ENCODE results near the gene VIT. TPM values are rescaled to one million over a fixed set of nuclear protein-coding genes. Genes with fewer than 3 reads are reported as not detected.
"Not testable (repeated sequence)": the region's sequence is repeated elsewhere in the genome, so short reads cannot be mapped to it uniquely, and the experiment has no call there.

Gene VIT
- total RNA-seq, 2 experiments from 2014 or later, result not detected

- ChIA-PET POLR2A (no interaction called here), CTCF (interaction anchor here (1.0 kb wide), 1 partner anchor 12 kb away, joined by 3 read pairs; no protein-coding TSS in a partner anchor)
Observed at GRCh38 chr2:36676364-36676763, 20.1 kb upstream of the VIT start.

GRCh38 chr2:36677386-36677785 lies 19.1 kb upstream of the VIT start:
- CTCF ChIA-PET, result no interaction called here
- POLR2A ChIA-PET, result no interaction called here

DNA sequence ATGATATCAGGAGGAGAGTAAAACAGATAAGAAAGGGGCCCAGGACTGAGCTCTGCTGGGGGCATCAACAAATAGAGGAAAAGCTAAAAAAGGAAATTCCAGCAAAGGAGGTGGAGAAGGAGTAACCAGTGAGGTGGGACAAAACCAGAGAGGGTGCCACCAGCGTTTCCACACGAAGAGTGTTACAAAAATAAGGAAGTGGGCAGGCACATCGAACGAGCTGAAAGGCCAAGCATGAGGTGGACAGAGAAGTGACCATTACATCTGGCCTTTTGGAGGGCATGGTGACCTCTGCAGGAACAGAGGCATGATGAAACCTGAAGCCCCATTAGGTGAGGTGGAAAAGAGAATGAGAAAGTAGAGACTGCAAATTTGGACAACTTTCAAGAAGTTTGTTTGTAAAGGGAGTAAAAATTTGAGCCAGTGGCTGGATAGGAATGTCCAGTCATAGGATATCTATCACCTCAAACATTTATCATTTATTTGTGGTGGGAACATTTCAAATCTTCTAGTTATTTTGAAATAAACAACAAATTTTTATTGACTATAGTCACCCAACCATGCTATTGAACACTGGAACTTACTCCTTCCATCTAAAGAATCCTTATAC lies 18.4 kb upstream of the VIT start:
- CTCF ChIA-PET, result no interaction called here
- POLR2A ChIA-PET, result no interaction called here

DNA sequence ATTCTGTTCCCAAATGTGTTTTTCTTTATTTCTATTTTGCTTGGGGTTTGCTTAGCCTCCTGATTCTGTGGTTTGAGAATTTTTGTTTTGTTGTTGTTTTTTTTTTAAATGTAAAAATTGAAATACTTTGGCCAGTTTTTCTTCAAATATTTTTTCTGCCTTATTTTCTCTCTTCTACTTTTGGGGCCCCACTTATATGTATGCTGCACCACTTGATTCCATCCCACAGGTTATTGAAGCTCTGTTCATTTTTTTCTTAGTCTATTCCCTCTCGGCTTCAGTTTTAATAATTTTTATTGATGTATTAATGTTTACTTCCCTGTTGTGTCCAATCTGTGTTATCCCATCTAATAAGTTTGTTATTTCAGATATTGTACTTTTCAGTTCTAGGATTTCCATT lies 17.7 kb upstream of the VIT start:
- ChIA-PET CTCF (no interaction called here), POLR2A (no interaction called here)

- POLR2A ChIA-PET, result no interaction called here
- CTCF ChIA-PET, result interaction anchor here (0.8 kb wide), 1 partner anchor 18 kb away, joined by 3 read pairs; no protein-coding TSS in a partner anchor
Observed at GRCh38 chr2:36680012-36680411, 16.5 kb upstream of the VIT start.

DNA sequence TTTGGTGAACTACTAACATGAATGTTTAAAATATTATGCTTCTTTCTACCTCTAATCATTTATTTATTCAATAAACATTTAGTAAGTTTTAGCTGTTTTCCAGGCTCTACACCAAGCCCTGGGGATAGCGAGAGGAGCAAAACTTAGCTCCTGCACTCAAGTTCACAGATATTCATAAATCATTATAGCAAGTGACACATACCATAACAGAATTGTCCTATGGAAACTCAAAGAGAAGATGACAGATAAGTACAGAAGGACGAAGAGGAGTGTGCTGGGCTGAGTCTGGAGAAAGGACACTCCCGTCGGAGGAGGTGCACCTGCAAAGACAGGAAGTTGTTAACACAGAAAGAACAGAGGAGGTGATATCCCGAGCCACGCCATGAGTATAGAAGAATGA lies 13.9 kb upstream of the VIT start:
- CTCF ChIA-PET, result no interaction called here
- POLR2A ChIA-PET, result no interaction called here

- CTCF ChIA-PET, result no interaction called here
- POLR2A ChIA-PET, result no interaction called here
Observed at GRCh38 chr2:36683002-36683401, 13.5 kb upstream of the VIT start.

- CTCF ChIA-PET, POLR2A ChIA-PET: not testable (repeated sequence)
Observed at GRCh38 chr2:36688291-36688690, 8.2 kb upstream of the VIT start.

DNA sequence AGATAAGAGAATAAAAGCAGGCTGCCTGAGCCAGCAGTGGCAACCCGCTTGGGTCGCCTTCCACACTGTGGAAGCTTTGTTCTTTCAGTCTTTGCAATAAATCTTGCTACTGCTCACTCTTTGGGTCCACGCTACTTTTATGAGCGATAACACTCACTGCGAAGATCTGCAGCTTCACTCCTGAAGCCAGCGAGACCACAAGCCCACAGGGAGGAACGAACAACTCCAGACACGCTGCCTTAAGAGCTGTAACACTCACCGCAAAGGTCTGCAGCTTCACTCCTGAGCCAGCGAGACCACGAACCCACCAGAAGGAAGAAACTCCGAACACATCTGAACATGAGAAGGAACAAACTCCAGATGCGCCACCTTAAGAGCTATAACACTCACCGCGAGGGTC lies 7.5 kb upstream of the VIT start:
- POLR2A ChIA-PET, CTCF ChIA-PET: not testable (repeated sequence)

DNA sequence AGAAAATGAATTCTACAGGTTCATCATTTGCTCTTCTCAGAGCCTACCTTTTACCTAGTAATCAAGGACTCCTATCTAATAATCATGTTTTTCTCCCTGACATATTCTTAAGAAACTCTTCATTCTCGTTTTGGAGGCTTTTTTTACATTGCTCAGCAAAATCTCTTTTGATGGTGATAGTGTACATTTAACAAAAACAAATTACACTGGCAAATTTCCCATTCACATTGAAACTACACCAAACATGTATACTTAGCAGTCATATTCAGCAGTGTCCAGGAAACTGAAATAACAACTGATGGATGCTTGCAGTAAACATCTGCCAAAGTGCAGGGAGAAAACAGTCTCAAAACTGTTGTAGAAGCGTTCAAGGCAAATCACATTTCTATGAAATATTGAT lies 4.4 kb upstream of the VIT start:
- ChIA-PET POLR2A (no interaction called here), CTCF (no interaction called here)

GRCh38 chr2:36693825-36694224 lies 2.7 kb upstream of the VIT start:
- CTCF ChIA-PET, result no interaction called here
- POLR2A ChIA-PET, result no interaction called here

DNA sequence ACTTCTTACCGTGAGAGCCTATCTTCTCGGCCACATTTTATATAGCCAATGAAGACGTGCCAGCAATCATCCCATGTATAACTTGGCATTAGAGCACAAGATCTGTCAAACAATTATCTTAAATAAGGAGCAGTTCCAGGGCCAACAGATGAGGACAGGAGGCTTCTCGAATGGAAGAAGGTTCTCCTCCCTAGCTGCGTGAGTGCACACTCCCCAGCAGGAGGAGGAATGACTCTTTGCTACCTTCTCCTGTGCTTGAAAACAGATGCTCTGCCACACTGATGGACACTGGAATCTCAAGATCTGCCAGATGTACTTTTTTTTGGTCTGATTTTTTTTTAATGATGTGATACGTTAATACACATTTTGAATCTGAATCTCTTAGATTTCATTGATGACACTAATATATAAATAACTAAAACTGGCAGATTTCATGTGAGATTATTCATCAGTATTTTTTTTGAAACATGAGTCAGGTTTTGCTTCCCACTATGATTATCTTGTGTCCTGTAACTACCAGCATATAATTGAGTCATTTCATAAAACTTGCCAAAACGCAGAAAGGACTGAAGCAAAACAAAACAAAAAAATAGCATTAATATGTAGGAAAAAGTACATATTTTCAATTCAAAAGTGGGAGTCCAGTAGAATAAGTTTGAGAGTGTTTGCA lies 626 bp upstream of the VIT start:
- ChIA-PET CTCF (no interaction called here), POLR2A (no interaction called here)

DNA sequence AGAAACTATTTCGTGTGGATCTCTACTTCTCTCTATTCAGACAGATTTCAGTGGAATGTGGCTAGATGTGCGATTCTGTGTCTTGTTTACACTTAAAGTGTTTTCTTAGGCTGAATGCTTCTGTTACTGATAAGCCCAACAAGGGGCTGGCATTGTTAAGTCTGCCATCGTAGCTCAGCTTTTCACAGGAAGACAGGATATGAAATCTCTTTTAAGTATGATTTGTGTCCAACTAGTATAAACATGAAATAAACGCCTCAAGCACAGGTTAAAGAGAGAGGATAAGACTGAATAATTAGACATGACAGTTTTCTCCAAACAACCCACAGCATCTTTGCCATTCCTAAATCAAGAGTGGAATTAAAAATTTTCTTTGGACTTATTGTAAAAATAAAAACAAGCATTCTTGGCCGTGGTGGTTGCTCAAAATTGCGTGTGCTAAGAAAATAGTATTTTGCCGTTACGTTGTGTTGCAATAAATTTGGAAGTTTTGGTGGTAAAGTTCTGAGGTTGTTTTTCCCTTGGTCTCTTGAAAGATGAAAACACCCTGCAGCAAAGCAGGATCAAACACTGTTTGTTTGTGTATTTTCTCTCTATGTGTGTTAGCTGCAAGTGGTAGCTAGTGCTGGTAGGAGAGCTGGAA lies 1.0 kb downstream of the VIT start:
- CTCF ChIA-PET, result no interaction called here
- POLR2A ChIA-PET, result no interaction called here

- ChIA-PET CTCF (no interaction called here), POLR2A (no interaction called here)
Observed at GRCh38 chr2:36698993-36699392, 2.5 kb downstream of the VIT start.

DNA sequence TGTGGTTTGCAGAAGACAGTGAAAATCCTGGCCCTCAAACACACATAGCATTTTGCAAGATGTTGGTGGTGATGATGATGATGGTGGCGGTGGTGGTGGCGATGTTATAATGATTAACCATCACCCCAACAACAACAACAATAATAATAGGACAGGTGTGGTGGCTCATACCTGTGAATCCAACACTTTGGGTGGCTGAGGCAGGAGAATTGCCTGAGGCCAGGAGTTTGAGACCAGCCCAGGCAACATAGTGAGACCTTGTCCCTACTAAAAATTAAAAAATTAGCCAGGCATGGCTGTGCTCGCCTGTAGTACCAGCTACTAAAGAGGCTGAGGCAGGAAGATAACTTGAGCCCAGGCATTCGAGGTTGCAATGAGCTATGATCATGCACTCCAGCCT lies 3.8 kb downstream of the VIT start:
- POLR2A ChIA-PET, result no interaction called here
- CTCF ChIA-PET, result no interaction called here

GRCh38 chr2:36701391-36701795 lies 4.9 kb downstream of the VIT start:
- ChIA-PET POLR2A (no interaction called here), CTCF (no interaction called here)

DNA sequence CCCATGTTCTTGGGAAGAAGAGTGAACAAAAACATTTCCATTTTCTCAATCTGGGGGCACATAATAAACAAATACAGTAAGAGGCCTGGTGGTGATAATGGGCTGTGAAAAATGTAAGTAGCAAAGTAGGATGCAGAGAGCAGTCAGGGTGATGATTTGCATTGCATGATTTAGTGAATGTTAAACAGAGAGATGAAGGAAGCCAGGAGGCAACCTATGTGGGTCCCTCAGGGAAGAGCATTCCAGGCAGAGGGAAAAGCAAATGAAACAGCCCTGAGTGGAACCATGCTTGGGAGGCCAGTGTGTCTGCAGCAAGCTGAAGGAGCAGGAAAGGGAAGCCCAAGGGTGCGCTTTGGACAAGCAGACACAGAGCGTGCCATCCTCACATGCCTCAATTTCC lies 5.4 kb downstream of the VIT start:
- POLR2A ChIA-PET, result no interaction called here
- CTCF ChIA-PET, result no interaction called here

DNA sequence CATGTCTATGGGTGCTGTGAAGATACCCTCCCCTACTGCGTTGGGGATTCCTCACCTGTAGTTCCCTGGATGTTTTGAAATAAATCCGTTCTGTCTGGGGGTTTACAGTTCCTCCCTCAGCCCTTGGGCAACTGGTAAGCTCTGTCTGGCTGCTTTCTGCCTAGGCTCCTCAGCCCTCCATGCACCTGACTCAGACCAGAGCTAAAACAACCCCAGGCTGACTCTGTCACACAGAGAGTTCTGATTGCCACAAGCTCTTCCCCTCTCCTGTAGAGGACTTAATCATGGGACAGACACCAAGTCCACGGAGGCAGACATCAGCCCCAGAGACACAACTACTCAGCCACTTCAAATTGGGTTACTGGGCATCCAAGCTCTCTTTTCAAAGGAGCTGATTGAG lies 6.3 kb downstream of the VIT start:
- ChIA-PET CTCF (no interaction called here), POLR2A (interaction anchor here (0.6 kb wide), 1 partner anchor 245 kb away, joined by 3 read pairs; no protein-coding TSS in a partner anchor)

DNA sequence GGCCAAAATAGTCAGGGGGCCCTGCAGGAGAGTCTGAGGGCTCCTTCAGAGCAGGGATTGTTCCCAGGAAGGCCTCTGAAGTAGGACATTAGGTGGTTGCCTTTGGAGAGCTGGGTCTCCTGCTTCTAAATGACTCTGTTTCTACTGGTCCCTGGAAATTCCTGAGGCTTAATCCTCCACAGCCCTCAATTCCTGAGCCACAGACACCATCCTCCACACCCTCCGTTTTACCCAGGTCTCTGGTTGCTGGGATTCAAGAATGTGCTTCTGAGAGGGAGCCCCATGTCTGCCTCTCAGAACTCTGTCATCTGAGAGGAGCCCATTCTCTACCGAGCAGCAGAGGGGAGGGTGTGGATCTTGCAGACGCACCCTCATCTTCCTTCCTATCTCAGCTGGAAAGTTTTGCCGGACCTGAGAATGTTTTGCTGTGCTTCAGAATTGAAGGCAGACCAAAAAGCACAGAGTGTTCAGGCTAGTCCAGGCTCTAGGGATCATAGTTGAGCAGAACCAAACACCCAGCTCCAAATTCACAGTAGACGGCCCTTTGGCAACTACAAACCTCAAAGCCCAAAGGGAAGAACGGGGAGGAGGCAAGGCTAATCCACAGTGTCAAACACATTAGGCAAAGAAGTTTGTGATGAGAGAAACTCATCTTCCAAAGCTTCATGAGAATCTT lies 8.1 kb downstream of the VIT start:
- ChIA-PET POLR2A (no interaction called here), CTCF (no interaction called here)

GRCh38 chr2:36705326-36706020 lies 9.0 kb downstream of the VIT start:
- ChIA-PET POLR2A (no interaction called here), CTCF (no interaction called here)

Data from activated CD8-positive, alpha-beta memory T cell treated with anti-CD3 and anti-CD28 coated beads for 36 hours (primary cell).